ENCODE results near the gene LRIG2.
"Not testable (repeated sequence)": the region's sequence is repeated elsewhere in the genome, so short reads cannot be mapped to it uniquely, and the experiment has no call there.

Gene LRIG2

GRCh38 chr1:113046569-113046968 is 26.4 kb upstream of the LRIG2 start:
- no peak for DNase-seq (ENCODE audit: low read depth)

GRCh38 chr1:113048064-113048463 is 24.9 kb upstream of the LRIG2 start:
- no peak overlapping the region for H3K4me3 ChIP-seq (ENCODE audit: low read depth, low read length)
- TF ChIP-seq CTCF (conservative IDR thresholded peaks at IDR 0.05; ENCODE audit: low read depth, low read length): no peak
- DNase-seq (ENCODE audit: low read depth): no peak

More at GRCh38 chr1:113046569-113046968, 26.4 kb upstream of the LRIG2 start:
- no peak overlapping the region for H3K4me3 ChIP-seq (ENCODE audit: low read depth, low read length)
- TF ChIP-seq CTCF (conservative IDR thresholded peaks at IDR 0.05; ENCODE audit: low read depth, low read length): no peak

- no peak for DNase-seq (ENCODE audit: low read depth)
- H3K4me3 ChIP-seq (ENCODE audit: low read depth, low read length): no peak overlapping the region
- TF ChIP-seq CTCF (conservative IDR thresholded peaks at IDR 0.05; ENCODE audit: low read depth, low read length): no peak
These were observed 19.5 kb upstream of the LRIG2 start for GRCh38 chr1:113053344-113054126.

- no peak for DNase-seq (ENCODE audit: low read depth)
- no peak overlapping the region for H3K4me3 ChIP-seq (ENCODE audit: low read depth, low read length)
- TF ChIP-seq CTCF (conservative IDR thresholded peaks at IDR 0.05; ENCODE audit: low read depth, low read length): no peak
These were observed 17.4 kb upstream of the LRIG2 start for GRCh38 chr1:113055570-113055969.

- DNase-seq (ENCODE audit: low read depth): peak; percentile 34
- peak; percentile 4 for TF ChIP-seq CTCF (conservative IDR thresholded peaks at IDR 0.05; ENCODE audit: low read depth, low read length)
- no peak overlapping the region for H3K4me3 ChIP-seq (ENCODE audit: low read depth, low read length)
These were observed 16.0 kb upstream of the LRIG2 start for GRCh38 chr1:113057006-113057405.

GRCh38 chr1:113058941-113059706 is 13.9 kb upstream of the LRIG2 start:
- no peak for TF ChIP-seq CTCF (conservative IDR thresholded peaks at IDR 0.05; ENCODE audit: low read depth, low read length)
- H3K4me3 ChIP-seq (ENCODE audit: low read depth, low read length): no peak overlapping the region
- no peak for DNase-seq (ENCODE audit: low read depth)

GRCh38 chr1:113063456-113063855 is 9.5 kb upstream of the LRIG2 start:
- DNase-seq (ENCODE audit: low read depth); H3K4me3 ChIP-seq (ENCODE audit: low read depth, low read length): not testable (repeated sequence)

Data from choroid plexus epithelial cell (primary cell).